IPS DF 6.9 (cell line): ENCODE measurements around the gene TRAPPC2L.

ENCODE experiments used
- DNase-seq: peaks from one replicate; pipeline ENCODE4 v3.0.0-alpha.2; 2013; ENCODE audit warnings: low read depth, low spot score
- H3K27ac ChIP-seq: one replicate; pipeline ENCODE4 v1.5.1; 2013; ENCODE audit warnings: low read length, control low read depth
- H3K27me3 ChIP-seq: 2 replicates; pipeline ENCODE4 v1.6.1; 2013; ENCODE audit warnings: mild to moderate bottlenecking, low read length; ENCODE audit not compliant: control insufficient read depth, insufficient read depth
- H3K36me3 ChIP-seq: 2 replicates; pipeline ENCODE4 v1.6.1; 2013; ENCODE audit warnings: low read length; ENCODE audit not compliant: control insufficient read depth, insufficient read depth
- H3K4me1 ChIP-seq: 2 replicates; pipeline ENCODE4 v1.6.1; 2013; ENCODE audit warnings: low read length; ENCODE audit not compliant: control insufficient read depth, insufficient read depth
- H3K4me3 ChIP-seq: 2 replicates; pipeline ENCODE4 v1.5.1; 2013; ENCODE audit warnings: mild to moderate bottlenecking, low read length
- H3K9me3 ChIP-seq: 2 replicates; pipeline ENCODE4 v1.6.1; 2013; ENCODE audit warnings: low read length, inconsistent platforms; ENCODE audit not compliant: control insufficient read depth, insufficient read depth
- WGBS: extraction: QIAGEN DNeasy Blood & Tissue Kit; methylation state at CpG from one replicate; pipeline ENCODE4 v1.1.7; 2013; ENCODE audit warnings: mixed read lengths, missing lambda C conversion rate; ENCODE audit not compliant: insufficient read length, insufficient coverage; 5-methylcytosine and 5-hydroxymethylcytosine counted together

TRAPPC2L gene

DNA sequence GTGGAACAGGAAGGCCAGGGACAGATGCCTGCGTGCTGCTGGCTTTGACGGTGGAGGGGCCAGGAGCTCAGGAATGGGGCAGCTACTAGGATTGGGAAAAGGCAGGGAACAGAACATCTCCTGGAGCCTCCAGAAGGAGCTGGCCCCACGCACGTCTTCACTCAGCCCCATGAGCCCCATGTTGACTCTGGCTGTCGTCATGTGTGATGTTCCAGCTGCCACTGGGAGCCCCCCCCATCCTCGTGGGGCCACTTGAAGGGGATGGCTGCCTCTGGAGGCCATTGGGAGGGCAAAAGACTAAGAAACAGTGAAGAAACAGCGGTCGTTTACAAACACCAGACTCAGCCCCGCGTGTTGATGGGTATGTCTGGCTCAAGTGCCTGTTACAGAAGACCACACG, 26.7 kb upstream of the TRAPPC2L start:
- no peak for DNase-seq
- no peaks in the 10 kb centered on the region for H3K4me1 ChIP-seq
- H3K4me3 ChIP-seq = no peak overlapping the region
- H3K27me3 ChIP-seq = no peaks in the 10 kb centered on the region
- H3K9me3 ChIP-seq = no peaks in the 10 kb centered on the region
- H3K27ac ChIP-seq = no peak overlapping the region
- H3K36me3 ChIP-seq = no peaks in the 10 kb centered on the region
- WGBS = no CpG with 5 or more reads among the region's 11 CpGs

DNA sequence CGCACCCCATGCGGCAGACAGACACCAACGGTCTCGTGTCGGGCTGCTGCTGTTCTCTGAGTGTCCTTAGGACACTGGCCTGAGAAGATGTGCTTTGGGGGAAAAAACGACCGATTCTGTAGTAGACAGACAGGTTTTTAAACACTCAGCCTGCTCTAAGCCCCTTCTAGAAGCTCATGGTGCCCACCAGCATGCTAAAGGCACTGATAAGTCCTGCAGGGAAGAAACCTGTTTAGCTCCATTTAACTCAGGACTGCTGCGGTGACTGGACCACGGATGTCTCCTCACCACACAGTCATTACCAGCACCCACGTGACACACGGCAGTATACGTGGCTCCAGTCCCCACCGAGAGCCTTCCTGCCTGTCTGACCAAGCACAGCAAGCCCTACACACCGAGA, 26.1 kb upstream of the TRAPPC2L start:
- H3K27me3 ChIP-seq = no peaks in the 10 kb centered on the region
- no peaks in the 10 kb centered on the region for H3K4me1 ChIP-seq
- no peak overlapping the region for H3K4me3 ChIP-seq
- no peaks in the 10 kb centered on the region for H3K9me3 ChIP-seq
- H3K27ac ChIP-seq = no peak overlapping the region
- no CpG with 5 or more reads among the region's 14 CpGs for WGBS
- no peak for DNase-seq
- H3K36me3 ChIP-seq = peaks cover 2% of the 10 kb centered on the region; the same call in 1 of the 2 replicates

GRCh38 chr16:88831838-88832237, 25.1 kb upstream of the TRAPPC2L start:
- H3K4me3 ChIP-seq = no peak overlapping the region
- H3K27ac ChIP-seq = no peak overlapping the region
- no peaks in the 10 kb centered on the region for H3K27me3 ChIP-seq
- no peaks in the 10 kb centered on the region for H3K4me1 ChIP-seq
- no CpG with 5 or more reads among the region's 13 CpGs for WGBS
- no peak for DNase-seq
- peaks cover 5% of the 10 kb centered on the region; the same call in 1 of the 2 replicates for H3K36me3 ChIP-seq
- H3K9me3 ChIP-seq = no peaks in the 10 kb centered on the region

DNA sequence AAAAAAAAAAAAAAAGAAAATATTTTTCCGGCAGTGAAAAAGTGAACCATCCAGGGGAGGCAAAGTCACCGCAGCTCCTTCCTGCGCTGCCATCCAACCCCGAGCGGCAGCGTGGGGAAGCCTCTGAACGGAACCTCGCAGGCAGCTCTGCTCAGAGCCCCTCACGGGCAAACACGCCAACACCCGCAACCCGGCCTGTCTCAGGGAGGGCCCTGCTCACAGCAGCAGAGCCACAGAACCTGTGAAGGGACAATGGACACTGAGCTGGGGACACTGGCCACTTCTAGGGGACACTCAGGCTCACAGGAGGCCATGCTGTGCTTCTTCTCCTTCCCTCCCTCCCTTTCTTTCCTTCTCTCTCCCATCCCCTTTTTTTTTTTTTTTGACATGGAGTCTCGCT, 23.8 kb upstream of the TRAPPC2L start:
- no peak overlapping the region for H3K4me3 ChIP-seq
- no peaks in the 10 kb centered on the region for H3K4me1 ChIP-seq
- DNase-seq = no peak
- no peaks in the 10 kb centered on the region for H3K9me3 ChIP-seq
- no peaks in the 10 kb centered on the region for H3K27me3 ChIP-seq
- H3K36me3 ChIP-seq = peaks cover 5% of the 10 kb centered on the region; the same call in 1 of the 2 replicates
- H3K27ac ChIP-seq = no peak overlapping the region
- WGBS = no CpG with 5 or more reads among the region's 13 CpGs

DNA sequence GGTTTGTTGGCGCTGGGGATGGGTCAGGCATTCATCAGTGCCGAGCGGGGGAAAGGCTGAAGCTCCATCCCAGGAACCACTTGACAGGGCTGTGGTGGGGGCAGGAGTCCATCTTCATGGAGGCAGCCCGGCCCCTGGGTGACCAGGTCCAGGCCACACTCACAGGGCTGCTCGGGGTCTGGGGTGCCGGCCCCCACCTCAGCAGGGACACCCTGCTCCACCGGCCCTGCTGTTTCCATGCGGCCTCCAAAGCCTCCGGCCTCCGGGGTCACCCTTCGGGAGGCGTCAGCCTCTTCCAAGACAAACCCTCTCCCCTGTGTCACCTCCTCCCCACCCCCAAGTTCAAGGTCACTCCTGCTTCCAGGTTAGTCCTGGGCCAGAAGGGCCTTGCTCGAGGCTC, 22.3 kb upstream of the TRAPPC2L start:
- Histone ChIP-seq H3K27ac (no peak overlapping the region), H3K4me1 (no peaks in the 10 kb centered on the region), H3K9me3 (no peaks in the 10 kb centered on the region), H3K36me3 (peaks cover 5% of the 10 kb centered on the region; the same call in 1 of the 2 replicates), H3K27me3 (no peaks in the 10 kb centered on the region), H3K4me3 (no peak overlapping the region)
- WGBS = no CpG with 5 or more reads among the region's 13 CpGs
- no peak for DNase-seq

DNA sequence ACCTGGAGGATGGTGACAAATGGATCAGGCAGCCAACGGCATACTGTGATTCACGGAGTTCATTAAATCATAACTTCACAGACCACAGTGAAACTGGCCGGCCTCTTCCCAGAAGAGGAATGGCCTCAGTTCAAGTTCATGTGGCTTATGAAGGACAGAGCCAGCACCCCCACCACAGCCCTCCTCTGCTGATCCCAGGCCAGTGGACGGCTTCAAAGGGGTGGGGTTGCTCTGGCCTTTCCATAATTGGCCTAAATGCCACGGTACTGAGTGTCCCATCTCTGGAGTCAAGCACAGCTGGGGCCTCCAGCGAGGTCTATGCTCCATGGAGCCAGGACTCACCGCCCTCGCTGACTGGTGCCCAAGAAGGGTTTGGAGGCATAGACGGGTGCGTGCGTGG, 21.5 kb upstream of the TRAPPC2L start:
- WGBS = no CpG with 5 or more reads among the region's 11 CpGs

DNA sequence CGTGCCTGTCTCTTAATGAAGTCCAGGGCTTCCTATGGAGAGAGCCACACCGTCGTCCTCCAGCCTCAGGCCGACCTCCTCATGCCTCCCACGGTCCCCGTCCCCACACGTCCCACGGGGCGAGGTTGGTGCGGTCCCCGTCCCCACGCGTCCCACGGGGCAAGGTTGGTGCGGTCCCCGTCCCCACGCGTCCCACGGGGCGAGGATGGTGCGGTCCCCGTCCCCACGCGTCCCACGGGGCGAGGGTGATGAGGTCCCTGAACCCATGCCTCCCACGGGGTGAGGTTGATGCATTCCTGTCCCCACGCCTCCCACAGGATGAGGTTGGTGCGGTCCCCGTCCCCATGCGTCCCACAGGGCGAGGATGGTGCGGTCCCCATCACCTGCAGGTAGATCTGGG, 21.1 kb upstream of the TRAPPC2L start:
- Histone ChIP-seq H3K4me1 (no peaks in the 10 kb centered on the region), H3K27ac (no peak overlapping the region), H3K4me3 (no peak overlapping the region), H3K9me3 (no peaks in the 10 kb centered on the region), H3K36me3 (peaks cover 14% of the 10 kb centered on the region; the same call in 1 of the 2 replicates), H3K27me3 (no peaks in the 10 kb centered on the region)
- no peak for DNase-seq
- no CpG with 5 or more reads among the region's 33 CpGs for WGBS

More for the DNA sequence above, 21.5 kb upstream of the TRAPPC2L start:
- no peaks in the 10 kb centered on the region for H3K9me3 ChIP-seq
- no peak overlapping the region for H3K4me3 ChIP-seq
- H3K36me3 ChIP-seq = peaks cover 9% of the 10 kb centered on the region; the same call in 1 of the 2 replicates
- no peaks in the 10 kb centered on the region for H3K27me3 ChIP-seq
- H3K27ac ChIP-seq = no peak overlapping the region
- DNase-seq = no peak
- no peaks in the 10 kb centered on the region for H3K4me1 ChIP-seq

DNA sequence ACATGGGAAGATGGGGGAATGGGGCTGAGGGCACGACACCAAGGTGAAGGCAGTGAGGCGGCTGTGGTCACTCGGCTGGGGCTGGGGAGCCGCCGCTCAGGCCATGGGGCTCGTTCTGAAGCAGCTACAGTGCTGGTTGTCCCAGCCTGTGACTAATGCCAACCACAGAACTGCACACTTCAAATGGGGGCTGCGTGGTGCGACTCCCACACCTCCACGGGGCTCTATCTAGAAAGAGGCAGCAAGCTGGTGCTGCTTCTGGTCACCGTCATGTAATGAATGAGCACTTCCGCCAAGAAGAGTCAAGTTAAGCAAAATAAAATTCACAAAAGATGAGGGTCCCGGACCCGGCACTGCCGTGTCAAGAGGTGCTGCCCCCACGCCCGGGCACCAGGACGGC, 20.1 kb upstream of the TRAPPC2L start:
- no peak overlapping the region for H3K4me3 ChIP-seq
- no CpG with 5 or more reads among the region's 17 CpGs for WGBS

DNA sequence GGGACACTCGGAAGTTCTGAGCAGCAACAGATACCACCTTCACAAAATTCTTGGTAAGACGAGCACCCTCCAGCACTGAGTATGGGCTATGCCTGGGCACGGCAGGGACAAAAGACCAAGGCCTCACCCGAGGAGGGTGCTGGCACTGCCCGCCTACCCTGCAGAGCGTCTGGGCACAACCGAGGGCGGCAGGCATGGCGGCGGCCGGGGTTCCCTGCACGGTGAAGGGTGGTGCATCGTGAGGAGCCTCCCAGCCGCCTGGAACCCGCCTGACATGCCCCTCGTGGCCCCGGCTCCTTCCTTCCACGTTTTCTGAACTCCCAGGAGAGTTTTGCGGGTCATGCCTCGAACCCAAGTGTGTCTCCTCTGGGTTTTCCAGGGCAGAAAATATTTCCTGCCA, 19.1 kb upstream of the TRAPPC2L start:
- WGBS = no CpG with 5 or more reads among the region's 20 CpGs
- H3K4me1 ChIP-seq = no peaks in the 10 kb centered on the region
- H3K36me3 ChIP-seq = peaks cover 14% of the 10 kb centered on the region; the same call in 1 of the 2 replicates
- H3K9me3 ChIP-seq = no peaks in the 10 kb centered on the region
- no peak for DNase-seq
- H3K27ac ChIP-seq = no peak overlapping the region
- H3K4me3 ChIP-seq = no peak overlapping the region
- H3K27me3 ChIP-seq = no peaks in the 10 kb centered on the region

More for the DNA sequence above, 20.1 kb upstream of the TRAPPC2L start:
- Histone ChIP-seq H3K27ac (no peak overlapping the region), H3K4me1 (no peaks in the 10 kb centered on the region), H3K36me3 (peaks cover 14% of the 10 kb centered on the region; the same call in 1 of the 2 replicates), H3K9me3 (no peaks in the 10 kb centered on the region), H3K27me3 (no peaks in the 10 kb centered on the region)
- DNase-seq = no peak

- no peaks in the 10 kb centered on the region for H3K4me1 ChIP-seq
- H3K36me3 ChIP-seq = peaks cover 14% of the 10 kb centered on the region; the same call in 1 of the 2 replicates
- no CpG with 5 or more reads among the region's 19 CpGs for WGBS
- H3K4me3 ChIP-seq = no peak overlapping the region
- no peaks in the 10 kb centered on the region for H3K9me3 ChIP-seq
- H3K27ac ChIP-seq = no peak overlapping the region
- DNase-seq = no peak
- no peaks in the 10 kb centered on the region for H3K27me3 ChIP-seq
These were observed 18.4 kb upstream of the TRAPPC2L start for GRCh38 chr16:88838566-88838965.

DNA sequence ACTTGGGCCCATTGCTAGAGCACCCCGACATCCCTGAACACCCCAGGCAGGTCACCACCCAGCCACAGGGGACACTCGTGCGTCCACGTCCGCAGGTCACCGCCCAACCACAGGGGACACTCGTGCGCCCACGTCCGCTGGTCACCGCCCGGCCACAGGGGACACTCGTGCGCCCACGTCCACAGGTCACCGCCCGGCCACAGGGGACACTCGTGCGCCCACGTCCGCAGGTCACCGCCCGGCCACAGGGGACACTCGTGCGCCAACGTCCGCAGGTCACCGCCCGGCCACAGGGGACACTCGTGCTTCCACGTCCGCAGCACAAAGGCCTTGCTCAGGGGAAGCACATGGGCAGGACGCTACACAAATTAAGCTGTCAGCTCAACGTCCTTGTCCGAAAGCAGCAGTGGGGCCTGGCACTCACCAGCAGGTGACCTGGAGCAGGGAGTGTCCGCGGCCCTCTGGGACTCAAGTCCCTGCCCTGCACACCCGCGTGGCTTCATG, 17.8 kb upstream of the TRAPPC2L start:
- no CpG with 5 or more reads among the region's 39 CpGs for WGBS
- DNase-seq = no peak
- no peaks in the 10 kb centered on the region for H3K9me3 ChIP-seq
- H3K27ac ChIP-seq = no peak overlapping the region
- H3K27me3 ChIP-seq = no peaks in the 10 kb centered on the region
- H3K4me3 ChIP-seq = no peak overlapping the region
- H3K4me1 ChIP-seq = no peaks in the 10 kb centered on the region
- H3K36me3 ChIP-seq = peaks cover 14% of the 10 kb centered on the region; the same call in 1 of the 2 replicates
